HG03439 (cell line): Measurements from ENCODE around the gene PAPPA.

Experiments
- ATAC-seq: cut with Tn5 transposase; IDR thresholded peaks from one replicate; pipeline ENCODE4 v1.9.1; 2021; ENCODE audit warnings: mild to moderate bottlenecking, moderate library complexity; ENCODE audit not compliant: unreplicated experiment

PAPPA gene

GRCh38 chr9:116153765-116154333 is at the start of gene PAPPA:
Gene PAPPA (plus strand): TSS chr9:116153791. CDS start chr9:116154173, 382 bp downstream.
- ATAC-seq, result no peak

GRCh38 chr9:116103976-116104820 is 49.4 kb upstream of the PAPPA start:
- no peak for ATAC-seq

GRCh38 chr9:116112236-116112635 is 41.4 kb upstream of the PAPPA start:
- no peak for ATAC-seq

GRCh38 chr9:116115761-116116353 is 37.7 kb upstream of the PAPPA start:
- ATAC-seq, result no peak

GRCh38 chr9:116116393-116116792 is 37.2 kb upstream of the PAPPA start:
- no peak for ATAC-seq

GRCh38 chr9:116123171-116123570 is 30.4 kb upstream of the PAPPA start:
- no peak for ATAC-seq

GRCh38 chr9:116124472-116125040 is 29.0 kb upstream of the PAPPA start:
- ATAC-seq, result no peak

GRCh38 chr9:116133163-116133562 is 20.4 kb upstream of the PAPPA start:
- no peak for ATAC-seq

- ATAC-seq, result no peak
These were observed 18.6 kb upstream of the PAPPA start for GRCh38 chr9:116134975-116135374.

- no peak for ATAC-seq
These were observed 16.6 kb upstream of the PAPPA start for GRCh38 chr9:116137010-116137409.

- no peak for ATAC-seq
These were observed 16.0 kb upstream of the PAPPA start for GRCh38 chr9:116137581-116137980.

GRCh38 chr9:116141864-116142561 is 11.6 kb upstream of the PAPPA start:
- ATAC-seq, result no peak

- no peak for ATAC-seq
These were observed 10.7 kb upstream of the PAPPA start for GRCh38 chr9:116142706-116143492.

- no peak for ATAC-seq
These were observed 9.6 kb upstream of the PAPPA start for GRCh38 chr9:116144038-116144437.

GRCh38 chr9:116144555-116144954 is 9.0 kb upstream of the PAPPA start:
- ATAC-seq, result no peak

GRCh38 chr9:116145036-116145435 is 8.6 kb upstream of the PAPPA start:
- ATAC-seq, result no peak

GRCh38 chr9:116147821-116148220 is 5.8 kb upstream of the PAPPA start:
- no peak for ATAC-seq

GRCh38 chr9:116149844-116150243 is 3.7 kb upstream of the PAPPA start:
- ATAC-seq, result peak; percentile 74

- ATAC-seq, result no peak
These were observed 2.4 kb upstream of the PAPPA start for GRCh38 chr9:116151199-116151598.

- no peak for ATAC-seq
These were observed 1.6 kb upstream of the PAPPA start for GRCh38 chr9:116151966-116152381.
